ENCODE measurements around the gene ASL. TPM values are rescaled to one million over a fixed set of nuclear protein-coding genes. Genes with fewer than 3 reads are reported as not detected.
"Not testable (repeated sequence)": the region's sequence is repeated elsewhere in the genome, so short reads cannot be mapped to it uniquely, and the experiment has no call there.

The ASL gene
- 16.5 and 17.4 TPM in 2 replicates for polyA plus RNA-seq (2013)

DNA sequence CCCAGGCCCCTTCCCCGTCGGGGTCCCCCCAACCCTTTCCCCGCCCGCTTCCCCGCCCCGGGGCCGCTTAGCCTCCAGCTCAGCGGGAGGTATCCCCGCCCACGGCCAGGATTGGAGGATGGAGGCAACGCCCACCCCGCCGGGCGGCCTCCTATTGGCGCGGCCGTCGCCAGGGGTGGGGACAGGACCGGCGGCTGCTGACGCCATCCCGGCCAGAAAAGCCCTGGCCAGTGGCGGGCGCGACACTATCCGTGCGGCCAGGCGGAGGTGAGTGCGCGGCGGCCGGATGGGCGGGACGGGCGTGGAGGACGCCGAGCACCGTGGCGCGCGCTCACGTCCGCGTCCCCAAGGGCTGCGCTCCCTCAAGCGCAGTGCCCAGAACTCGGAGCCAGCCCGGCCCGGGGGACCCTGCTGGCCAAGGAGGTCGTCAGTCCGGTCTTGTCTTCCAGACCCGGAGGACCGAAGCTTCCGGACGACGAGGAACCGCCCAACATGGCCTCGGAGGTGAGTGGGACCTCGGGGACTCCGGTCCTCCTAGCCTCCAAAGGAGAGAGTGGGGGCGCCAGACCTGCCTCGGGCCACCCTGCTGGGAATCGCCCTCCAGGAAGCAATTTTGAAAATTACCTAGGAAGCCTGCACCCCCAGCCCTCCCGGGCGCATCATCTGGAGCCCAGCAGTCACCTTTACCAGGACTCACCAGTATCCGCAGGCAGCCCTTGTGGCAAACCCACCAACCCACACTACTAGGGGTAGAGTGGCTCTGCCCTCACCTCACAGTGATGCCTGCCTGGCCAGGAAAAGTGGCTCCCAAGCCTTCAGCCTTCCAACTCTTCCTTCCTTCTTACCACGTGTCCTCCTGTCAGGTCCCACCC, at the start of gene ASL:
ASL (plus strand) TSS at position 230 of the 872 bp plus-strand sequence; CDS start at position 493, 263 bp downstream.
- Histone ChIP-seq H2BK120ac (ENCODE audit: insufficient read depth, low read length, poor library complexity) (peak within 1 kb of the TSS; percentile 37), H3K14ac (ENCODE audit: low read length) (peak within 1 kb of the TSS; percentile 58), H4K12ac (ENCODE audit: low read depth, low read length) (peak within 1 kb of the TSS; percentile 37), H3K36me3 (ENCODE audit: control insufficient read depth in 1 of 2, insufficient read depth in 2 of 2, low read length in 2 of 2) (peaks cover 0 to 2% of the 10 kb centered on the region in 2 experiments), H3K79me1 (ENCODE audit: low read length) (peaks cover 4% of the 10 kb centered on the region), H3K23ac (ENCODE audit: low read length) (no peak within 1 kb of the TSS), H3K27ac (ENCODE audit: low read depth, low read length) (no peak within 1 kb of the TSS), H3K18ac (ENCODE audit: low read length) (peak within 1 kb of the TSS; percentile 53), H2AK5ac (ENCODE audit: low read length) (no peak within 1 kb of the TSS), H3K9ac (ENCODE audit: low read length) (peak within 1 kb of the TSS; percentile 76), H3K4me1 (ENCODE audit: control insufficient read depth in 1 of 2, insufficient read depth in 2 of 2, low read length in 2 of 2) (peaks cover 4 to 7% of the 10 kb centered on the region in 2 experiments), H3K9me3 (ENCODE audit: insufficient read depth, low read depth, low read length) (no peaks in the 10 kb centered on the region), H4K8ac (ENCODE audit: low read depth, low read length) (peak within 1 kb of the TSS; percentile 75), H2BK5ac (ENCODE audit: low read depth, low read length, poor library complexity) (peak within 1 kb of the TSS; percentile 10), H2AFZ (ENCODE audit: insufficient read depth, low read length, poor library complexity) (peak within 1 kb of the TSS; percentile 92), H3K4me3 (ENCODE audit: low read depth, low read length) (peak within 1 kb of the TSS; percentile 91), H3K4ac (ENCODE audit: low read depth, low read length) (peak within 1 kb of the TSS; percentile 9), H4K91ac (ENCODE audit: low read depth, low read length) (peak within 1 kb of the TSS; percentile 48), H3K27me3 (ENCODE audit: insufficient read depth, low read length) (no peaks in the 10 kb centered on the region), H2BK12ac (ENCODE audit: low read length) (no peak within 1 kb of the TSS), H3K79me2 (ENCODE audit: control insufficient read depth, insufficient read depth, low read length, poor library complexity) (peaks cover 2% of the 10 kb centered on the region), H3K4me2 (ENCODE audit: low read length) (peak within 1 kb of the TSS; percentile 92)
- no CpG with 5 or more reads among the region's 67 CpGs for WGBS (ENCODE audit: extremely low coverage, insufficient coverage, insufficient read length)
- peak; percentile 93 to 96 for DNase-seq

DNA sequence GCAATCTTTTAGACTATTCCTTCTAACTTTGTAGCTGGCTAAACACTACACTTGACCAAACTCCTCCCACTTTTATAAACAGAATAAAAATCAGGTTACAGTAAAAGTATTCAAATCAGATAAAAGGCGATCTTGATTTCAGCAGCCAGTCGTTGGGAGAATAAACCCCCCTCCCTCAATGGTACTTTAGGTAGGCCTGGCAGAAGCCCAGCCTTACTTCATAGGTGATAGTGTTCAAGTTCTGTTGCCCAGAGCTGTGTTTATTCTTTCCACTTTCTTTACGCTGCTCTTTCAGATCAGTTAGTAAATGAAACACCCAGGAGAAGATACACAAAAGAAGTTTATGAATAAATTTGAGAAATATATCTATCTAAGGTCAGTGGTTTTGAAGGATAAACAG, 47.3 kb upstream of the ASL start:
- not testable (repeated sequence) for H2BK120ac ChIP-seq (ENCODE audit: insufficient read depth, low read length, poor library complexity); H3K4me1 ChIP-seq (ENCODE audit: control insufficient read depth in 1 of 2, insufficient read depth in 2 of 2, low read length in 2 of 2); H3K36me3 ChIP-seq (ENCODE audit: control insufficient read depth in 1 of 2, insufficient read depth in 2 of 2, low read length in 2 of 2); H3K79me1 ChIP-seq (ENCODE audit: low read length); H3K4ac ChIP-seq (ENCODE audit: low read depth, low read length); H2BK5ac ChIP-seq (ENCODE audit: low read depth, low read length, poor library complexity); H3K18ac ChIP-seq (ENCODE audit: low read length); DNase-seq; H3K9me3 ChIP-seq (ENCODE audit: insufficient read depth, low read depth, low read length); H3K4me2 ChIP-seq (ENCODE audit: low read length); H3K79me2 ChIP-seq (ENCODE audit: control insufficient read depth, insufficient read depth, low read length, poor library complexity); H2AFZ ChIP-seq (ENCODE audit: insufficient read depth, low read length, poor library complexity); H2BK12ac ChIP-seq (ENCODE audit: low read length); H3K23ac ChIP-seq (ENCODE audit: low read length); H3K27me3 ChIP-seq (ENCODE audit: insufficient read depth, low read length); H4K12ac ChIP-seq (ENCODE audit: low read depth, low read length); H4K8ac ChIP-seq (ENCODE audit: low read depth, low read length); H4K91ac ChIP-seq (ENCODE audit: low read depth, low read length); H3K27ac ChIP-seq (ENCODE audit: low read depth, low read length); H3K9ac ChIP-seq (ENCODE audit: low read length); H3K4me3 ChIP-seq (ENCODE audit: low read depth, low read length); H3K14ac ChIP-seq (ENCODE audit: low read length); H2AK5ac ChIP-seq (ENCODE audit: low read length)
- WGBS (ENCODE audit: extremely low coverage, insufficient coverage, insufficient read length): no CpG with 5 or more reads among the region's 3 CpGs

DNA sequence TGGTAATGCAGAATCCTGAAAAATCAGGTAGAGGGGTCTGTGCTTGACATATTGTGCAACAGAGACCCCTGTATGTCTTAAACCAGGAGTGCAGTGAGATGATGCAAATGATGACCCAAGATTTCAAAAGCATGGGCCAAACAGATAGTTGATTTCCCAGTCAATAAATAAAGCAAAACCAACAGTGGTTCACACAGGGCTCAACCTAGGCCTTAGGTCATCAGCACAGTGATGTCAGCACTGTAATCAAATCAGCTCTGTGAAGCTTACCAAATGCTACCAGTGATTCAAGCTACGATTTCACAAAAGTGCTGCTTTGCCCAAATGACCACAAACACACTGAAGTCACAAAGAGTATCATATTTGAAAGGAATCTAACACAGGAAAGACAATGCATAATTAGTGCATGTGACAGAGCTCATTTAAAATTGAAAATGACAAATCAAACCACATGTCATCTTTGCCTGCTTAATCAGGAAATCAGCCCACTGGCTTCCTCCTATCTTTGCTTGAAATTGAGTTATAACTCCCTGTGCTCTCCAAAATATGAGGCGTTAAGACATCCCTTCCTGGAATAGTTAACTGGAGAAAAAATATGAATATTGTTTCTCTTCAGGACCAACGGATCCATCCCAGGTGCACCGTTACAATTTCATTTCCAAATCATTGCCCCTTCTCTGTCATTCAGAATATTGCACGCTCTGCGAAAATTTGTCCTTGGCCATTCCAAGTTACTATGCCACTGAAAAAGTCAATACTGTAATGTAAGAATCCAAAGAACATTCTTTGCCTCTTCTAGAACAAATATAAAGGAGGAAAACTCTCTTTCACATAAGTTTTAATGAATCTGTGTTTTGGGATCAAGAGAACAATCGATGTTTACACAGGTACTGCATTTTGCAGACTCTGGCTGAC, 41.9 kb upstream of the ASL start:
- Histone ChIP-seq H2BK120ac (ENCODE audit: insufficient read depth, low read length, poor library complexity) (no peak overlapping the region), H3K14ac (ENCODE audit: low read length) (no peak overlapping the region), H3K79me1 (ENCODE audit: low read length) (no peaks in the 10 kb centered on the region), H3K4me1 (ENCODE audit: control insufficient read depth in 1 of 2, insufficient read depth in 2 of 2, low read length in 2 of 2) (no peaks in the 10 kb centered on the region), H3K9me3 (ENCODE audit: insufficient read depth, low read depth, low read length) (no peaks in the 10 kb centered on the region), H3K18ac (ENCODE audit: low read length) (no peak overlapping the region), H3K27me3 (ENCODE audit: insufficient read depth, low read length) (no peaks in the 10 kb centered on the region), H3K4me2 (ENCODE audit: low read length) (no peak overlapping the region), H4K8ac (ENCODE audit: low read depth, low read length) (no peak overlapping the region), H3K4me3 (ENCODE audit: low read depth, low read length) (no peak overlapping the region), H3K79me2 (ENCODE audit: control insufficient read depth, insufficient read depth, low read length, poor library complexity) (no peaks in the 10 kb centered on the region), H3K4ac (ENCODE audit: low read depth, low read length) (no peak overlapping the region), H3K9ac (ENCODE audit: low read length) (no peak overlapping the region), H3K23ac (ENCODE audit: low read length) (no peak overlapping the region), H2BK12ac (ENCODE audit: low read length) (no peak overlapping the region), H3K36me3 (ENCODE audit: control insufficient read depth in 1 of 2, insufficient read depth in 2 of 2, low read length in 2 of 2) (no peaks in the 10 kb centered on the region), H4K91ac (ENCODE audit: low read depth, low read length) (no peak overlapping the region), H2AFZ (ENCODE audit: insufficient read depth, low read length, poor library complexity) (no peak overlapping the region), H4K12ac (ENCODE audit: low read depth, low read length) (no peak overlapping the region), H3K27ac (ENCODE audit: low read depth, low read length) (no peak overlapping the region), H2BK5ac (ENCODE audit: low read depth, low read length, poor library complexity) (no peak overlapping the region), H2AK5ac (ENCODE audit: low read length) (no peak overlapping the region)
- WGBS (ENCODE audit: extremely low coverage, insufficient coverage, insufficient read length): no CpG with 5 or more reads among the region's 7 CpGs
- no peak for DNase-seq

DNA sequence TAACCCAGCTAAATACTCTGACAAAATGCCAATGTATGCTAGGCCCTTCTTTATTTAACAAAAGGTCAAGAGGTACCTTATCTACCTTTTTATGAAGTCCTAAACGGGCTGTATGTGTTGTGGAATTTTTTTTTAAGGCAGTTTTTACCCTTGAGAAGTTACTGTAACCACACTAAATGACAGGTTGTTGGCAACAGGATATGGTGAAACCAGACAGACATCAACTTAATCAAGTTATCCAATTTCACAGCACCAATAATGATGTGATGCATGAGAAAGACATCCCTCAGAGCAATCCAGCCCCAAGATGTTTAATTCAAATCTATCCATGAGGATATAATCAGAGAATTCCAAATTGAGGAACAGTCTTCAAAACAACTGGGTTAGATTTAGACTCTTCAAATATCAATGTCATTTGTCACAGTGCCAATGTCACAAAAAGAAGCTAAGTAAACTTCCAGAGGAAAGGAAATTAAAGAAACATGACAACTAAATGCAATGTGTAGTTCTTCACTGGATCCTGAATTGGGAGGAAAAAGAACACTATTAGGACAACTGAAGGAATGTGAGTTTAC, 41.1 kb upstream of the ASL start:
- not testable (repeated sequence) for H4K8ac ChIP-seq (ENCODE audit: low read depth, low read length); H4K91ac ChIP-seq (ENCODE audit: low read depth, low read length); DNase-seq; H3K4me3 ChIP-seq (ENCODE audit: low read depth, low read length); H4K12ac ChIP-seq (ENCODE audit: low read depth, low read length); H3K9ac ChIP-seq (ENCODE audit: low read length); H3K36me3 ChIP-seq (ENCODE audit: control insufficient read depth in 1 of 2, insufficient read depth in 2 of 2, low read length in 2 of 2); H3K27ac ChIP-seq (ENCODE audit: low read depth, low read length); H3K23ac ChIP-seq (ENCODE audit: low read length); H3K79me2 ChIP-seq (ENCODE audit: control insufficient read depth, insufficient read depth, low read length, poor library complexity); H2BK5ac ChIP-seq (ENCODE audit: low read depth, low read length, poor library complexity); H3K14ac ChIP-seq (ENCODE audit: low read length); H3K79me1 ChIP-seq (ENCODE audit: low read length); H3K4me2 ChIP-seq (ENCODE audit: low read length); H3K4me1 ChIP-seq (ENCODE audit: control insufficient read depth in 1 of 2, insufficient read depth in 2 of 2, low read length in 2 of 2); H3K27me3 ChIP-seq (ENCODE audit: insufficient read depth, low read length); H3K9me3 ChIP-seq (ENCODE audit: insufficient read depth, low read depth, low read length); H2AFZ ChIP-seq (ENCODE audit: insufficient read depth, low read length, poor library complexity); H2BK12ac ChIP-seq (ENCODE audit: low read length); H2AK5ac ChIP-seq (ENCODE audit: low read length); H2BK120ac ChIP-seq (ENCODE audit: insufficient read depth, low read length, poor library complexity); H3K18ac ChIP-seq (ENCODE audit: low read length); H3K4ac ChIP-seq (ENCODE audit: low read depth, low read length)
- WGBS (ENCODE audit: extremely low coverage, insufficient coverage, insufficient read length): no CpG with 5 or more reads among the region's 1 CpG
